HepG2 (cell line): Measurements from ENCODE around the gene DEPDC1B. TPM values are rescaled to one million over a fixed set of nuclear protein-coding genes. Genes with fewer than 3 reads are reported as not detected.
A peak's percentile ranks its signal among the peaks of the same experiment; 100 is the strongest.

Experiments
- AGO1 ChIP-seq: fragments of 200-400 bp; formaldehyde crosslinking; IDR thresholded peaks from 2 replicates; pipeline ENCODE4 v1.6.1; 2017; ENCODE audit warnings: mild to moderate bottlenecking, low read depth, low read length, moderate library complexity; ENCODE audit not compliant: poor library complexity, severe bottlenecking
- AKAP8 ChIP-seq: sonication (generic); formaldehyde crosslinking; IDR thresholded peaks from 2 replicates; pipeline ENCODE4 v1.5.1; 2020; ENCODE audit warnings: mild to moderate bottlenecking, missing genetic modification reagents
- ARNTL ChIP-seq: sonication (generic); formaldehyde crosslinking; IDR thresholded peaks from 2 replicates; pipeline ENCODE4 v1.4.0; 2020; ENCODE audit warnings: mild to moderate bottlenecking, missing genetic modification reagents
- BCL6 ChIP-seq: IDR thresholded peaks from 2 replicates; pipeline ENCODE4 v1.6.1; 2016; ENCODE audit warnings: missing genetic modification reagents, missing compliant biosample characterization
- CEBPB ChIP-seq: IDR thresholded peaks from 2 replicates; pipeline ENCODE4 v1.6.1; 2011; ENCODE audit warnings: low read depth, low read length, improper control_type of control experiment, borderline replicate concordance
- EHMT2 ChIP-seq: fragments of 200-600 bp; sonication (generic); IDR thresholded peaks from 2 replicates; pipeline ENCODE4 v1.7.0; 2017; ENCODE audit warnings: antibody characterized with exemption, low read depth, low read length, borderline replicate concordance
- GATAD2A ChIP-seq: IDR thresholded peaks from 2 replicates; pipeline ENCODE4 v1.6.1; 2016
- KDM2A ChIP-seq: sonication (generic); formaldehyde crosslinking; IDR thresholded peaks from 2 replicates; pipeline ENCODE4 v1.4.0; 2020; ENCODE audit warnings: low read depth, missing genetic modification reagents, borderline replicate concordance
- MIER3 ChIP-seq: IDR thresholded peaks from 2 replicates; pipeline ENCODE4 v1.6.1; 2016; ENCODE audit warnings: missing compliant biosample characterization, borderline replicate concordance
- NCOR1 ChIP-seq: fragments of 200-600 bp; sonication (generic); IDR thresholded peaks from 2 replicates; pipeline ENCODE4 v1.7.0; 2017; ENCODE audit warnings: antibody characterized with exemption, low read length, borderline replicate concordance
- NFIC ChIP-seq: IDR thresholded peaks from 2 replicates; pipeline ENCODE4 v1.6.1; 2012; ENCODE audit warnings: mild to moderate bottlenecking, low read length, inconsistent platforms
- PHF8 ChIP-seq: sonication (generic); formaldehyde crosslinking; IDR thresholded peaks from 2 replicates; pipeline ENCODE4 v1.5.0; 2020; ENCODE audit warnings: missing genetic modification reagents
- SMAD3 ChIP-seq: sonication (generic); formaldehyde crosslinking; IDR thresholded peaks from 2 replicates; pipeline ENCODE4 v1.4.0; 2020; ENCODE audit warnings: missing genetic modification reagents
- SMAD9 ChIP-seq: sonication (generic); formaldehyde crosslinking; IDR thresholded peaks from 2 replicates; pipeline ENCODE4 v1.5.1; 2020; ENCODE audit warnings: mild to moderate bottlenecking, missing genetic modification reagents
- STAT5B ChIP-seq: sonication (generic); formaldehyde crosslinking; IDR thresholded peaks from 2 replicates; pipeline ENCODE4 v1.4.0; 2020; ENCODE audit warnings: missing genetic modification reagents
- TGIF2 ChIP-seq: IDR thresholded peaks from 2 replicates; pipeline ENCODE4 v1.6.1; 2016; ENCODE audit warnings: control low read depth, missing compliant biosample characterization
- TP53 ChIP-seq: sonication (generic); formaldehyde crosslinking; conservative IDR thresholded peaks from 2 replicates; pipeline ENCODE4 v1.4.0; 2020; ENCODE audit warnings: missing genetic modification reagents
- ZNF12 ChIP-seq: sonication (generic); formaldehyde crosslinking; IDR thresholded peaks from 2 replicates; pipeline ENCODE4 v1.5.0; 2020; ENCODE audit warnings: missing genetic modification reagents
- ZNF124 ChIP-seq: sonication (generic); formaldehyde crosslinking; IDR thresholded peaks from 2 replicates; pipeline ENCODE4 v1.4.0; 2020; ENCODE audit warnings: missing genetic modification reagents
- ZNF3 ChIP-seq: IDR thresholded peaks from 2 replicates; pipeline ENCODE4 v1.7.0; 2017; ENCODE audit warnings: inconsistent platforms
- ZNF589 ChIP-seq: sonication (generic); formaldehyde crosslinking; conservative IDR thresholded peaks from 2 replicates; pipeline ENCODE4 v1.8.0; 2022; ENCODE audit warnings: mild to moderate bottlenecking, moderate library complexity, missing genetic modification reagents
- ZNF775 ChIP-seq: sonication (generic); formaldehyde crosslinking; IDR thresholded peaks from 2 replicates; pipeline ENCODE4 v1.4.0; 2020; ENCODE audit warnings: missing genetic modification reagents, mild to moderate bottlenecking, moderate library complexity, borderline replicate concordance
- polyA plus RNA-seq, 8 experiments: library from polyadenylated mRNA; depleted of rRNA in 3 of 8; stranded (reverse) in 7 of 8; unstranded in 1 of 8; fragments of >200 nt; fragmentation: Illumina TruSeq in 4 of 8; extraction: Trizol in 4 of 8; gene quantifications; 2 replicates each; pipeline versions ENCODE4 v1.2.1 to v1.2.3, GENCODE V29; 2011 to 2016; ENCODE audit warnings: low read depth in 4 of 8, missing spikeins in 1 of 8, mixed read lengths in 1 of 8; ENCODE audit not compliant: insufficient read depth in 1 of 8
- total RNA-seq, 5 experiments: library from RNA; depleted of rRNA; stranded (reverse); fragments of >200 nt; fragmentation: Illumina TruSeq; extraction: Trizol; gene quantifications; 2 replicates each; pipeline ENCODE4 v1.2.3, GENCODE V29; 2016; ENCODE audit warnings: low read depth in 1 of 5
- TF ChIP-seq, protein P1 (sequence below): sonication (generic); formaldehyde crosslinking; IDR thresholded peaks from 2 replicates; pipeline ENCODE4 v1.8.0; 2022; ENCODE audit warnings: mild to moderate bottlenecking, missing genetic modification reagents; ENCODE audit not compliant: insufficient replicate concordance
- TF ChIP-seq, protein P2 (sequence below): IDR thresholded peaks from 2 replicates; pipeline ENCODE4 v1.6.1; 2016; ENCODE audit warnings: low read depth
- TF ChIP-seq, protein P3 (sequence below): IDR thresholded peaks from 2 replicates; pipeline ENCODE4 v1.6.1; 2016; ENCODE audit warnings: control low read depth
- TF ChIP-seq, protein P4 (sequence below): sonication (generic); formaldehyde crosslinking; IDR thresholded peaks from 2 replicates; pipeline ENCODE4 v1.5.0; 2020; ENCODE audit warnings: mild to moderate bottlenecking, missing genetic modification reagents, moderate library complexity

Gene DEPDC1B
- total and polyA plus RNA-seq, 2 of the 13 experiments (the other 11 are each of a cell fraction or from before 2014, with no cell fraction given) = 29.5 to 51.3 TPM

DNA sequence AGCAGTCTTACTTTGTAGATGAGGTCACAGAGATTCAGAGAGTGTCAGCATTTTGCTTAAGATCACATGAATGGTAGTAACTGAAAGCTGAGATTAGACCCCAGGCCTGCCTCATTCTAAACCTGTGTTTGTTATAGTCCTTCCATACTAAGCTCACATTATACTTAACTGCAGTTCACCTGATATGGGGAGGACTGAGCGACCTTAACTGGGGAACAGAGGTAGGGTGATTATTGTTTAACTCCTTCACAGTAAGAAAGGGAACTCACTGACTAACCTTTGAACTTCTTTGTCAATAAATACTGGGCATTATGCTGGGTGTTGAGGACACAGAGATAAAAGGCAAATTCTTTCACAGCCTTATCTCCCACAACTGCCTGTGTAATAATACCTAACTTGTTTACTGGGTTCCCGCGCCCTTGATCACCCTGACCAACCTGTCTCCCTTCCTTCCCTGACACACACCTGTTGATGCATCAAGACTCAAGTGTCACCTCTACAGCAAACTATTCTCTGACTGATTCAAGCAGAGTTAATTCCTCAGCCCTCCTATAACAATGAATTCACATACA lies 27.2 kb downstream of the DEPDC1B start (continued):
- TF ChIP-seq, protein P1, sequence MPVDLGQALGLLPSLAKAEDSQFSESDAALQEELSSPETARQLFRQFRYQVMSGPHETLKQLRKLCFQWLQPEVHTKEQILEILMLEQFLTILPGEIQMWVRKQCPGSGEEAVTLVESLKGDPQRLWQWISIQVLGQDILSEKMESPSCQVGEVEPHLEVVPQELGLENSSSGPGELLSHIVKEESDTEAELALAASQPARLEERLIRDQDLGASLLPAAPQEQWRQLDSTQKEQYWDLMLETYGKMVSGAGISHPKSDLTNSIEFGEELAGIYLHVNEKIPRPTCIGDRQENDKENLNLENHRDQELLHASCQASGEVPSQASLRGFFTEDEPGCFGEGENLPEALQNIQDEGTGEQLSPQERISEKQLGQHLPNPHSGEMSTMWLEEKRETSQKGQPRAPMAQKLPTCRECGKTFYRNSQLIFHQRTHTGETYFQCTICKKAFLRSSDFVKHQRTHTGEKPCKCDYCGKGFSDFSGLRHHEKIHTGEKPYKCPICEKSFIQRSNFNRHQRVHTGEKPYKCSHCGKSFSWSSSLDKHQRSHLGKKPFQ = no peak
- TF ChIP-seq NCOR1 (peak; percentile 86; the same call in 1 of the 2 replicates), NFIC (peak; percentile 97), BCL6 (CRISPR knock-in tag) (peak; percentile 90), SMAD3 (CRISPR knock-in tag) (peak; percentile 67; the same call in 1 of the 2 replicates), CEBPB (peak; percentile 23; the same call in 1 of the 2 replicates), ZNF124 (CRISPR knock-in tag) (peak; percentile 80; the same call in 1 of the 2 replicates), ARNTL (peak; percentile 80), TP53 (CRISPR knock-in tag) (0 out of 2 replicates have a peak, but pooled peaks have one; percentile 35), EHMT2 (0 out of 2 replicates have a peak, but pooled peaks have one; percentile 57), TGIF2 (CRISPR knock-in tag) (peak; percentile 64; the same call in 1 of the 2 replicates), MIER3 (CRISPR knock-in tag) (peak; percentile 86; the same call in 1 of the 2 replicates), ZNF775 (CRISPR knock-in tag) (0 out of 2 replicates have a peak, but pooled peaks have one; percentile 88), KDM2A (CRISPR knock-in tag) (no peak), AGO1 (no peak), ZNF3 (CRISPR knock-in tag) (peak; percentile 63; the same call in 1 of the 2 replicates), GATAD2A (CRISPR knock-in tag) (peak; percentile 97), SMAD9 (CRISPR knock-in tag) (no peak), STAT5B (CRISPR knock-in tag) (0 out of 2 replicates have a peak, but pooled peaks have one; percentile 48), ZNF589 (0 out of 2 replicates have a peak, but pooled peaks have one; percentile 29), ZNF12 (CRISPR knock-in tag) (peak; percentile 55; the same call in 1 of the 2 replicates), AKAP8 (CRISPR knock-in tag) (peak; percentile 66; the same call in 1 of the 2 replicates), PHF8 (CRISPR knock-in tag) (no peak)
- TF ChIP-seq, protein P2, sequence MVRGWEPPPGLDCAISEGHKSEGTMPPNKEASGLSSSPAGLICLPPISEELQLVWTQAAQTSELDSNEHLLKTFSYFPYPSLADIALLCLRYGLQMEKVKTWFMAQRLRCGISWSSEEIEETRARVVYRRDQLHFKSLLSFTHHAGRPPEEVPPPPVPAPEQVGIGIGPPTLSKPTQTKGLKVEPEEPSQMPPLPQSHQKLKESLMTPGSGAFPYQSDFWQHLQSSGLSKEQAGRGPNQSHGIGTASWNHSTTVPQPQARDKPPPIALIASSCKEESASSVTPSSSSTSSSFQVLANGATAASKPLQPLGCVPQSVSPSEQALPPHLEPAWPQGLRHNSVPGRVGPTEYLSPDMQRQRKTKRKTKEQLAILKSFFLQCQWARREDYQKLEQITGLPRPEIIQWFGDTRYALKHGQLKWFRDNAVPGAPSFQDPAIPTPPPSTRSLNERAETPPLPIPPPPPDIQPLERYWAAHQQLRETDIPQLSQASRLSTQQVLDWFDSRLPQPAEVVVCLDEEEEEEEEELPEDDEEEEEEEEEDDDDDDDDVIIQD (CRISPR knock-in tag) = peak; percentile 70; the same call in 1 of the 2 replicates
- TF ChIP-seq, protein P3, sequence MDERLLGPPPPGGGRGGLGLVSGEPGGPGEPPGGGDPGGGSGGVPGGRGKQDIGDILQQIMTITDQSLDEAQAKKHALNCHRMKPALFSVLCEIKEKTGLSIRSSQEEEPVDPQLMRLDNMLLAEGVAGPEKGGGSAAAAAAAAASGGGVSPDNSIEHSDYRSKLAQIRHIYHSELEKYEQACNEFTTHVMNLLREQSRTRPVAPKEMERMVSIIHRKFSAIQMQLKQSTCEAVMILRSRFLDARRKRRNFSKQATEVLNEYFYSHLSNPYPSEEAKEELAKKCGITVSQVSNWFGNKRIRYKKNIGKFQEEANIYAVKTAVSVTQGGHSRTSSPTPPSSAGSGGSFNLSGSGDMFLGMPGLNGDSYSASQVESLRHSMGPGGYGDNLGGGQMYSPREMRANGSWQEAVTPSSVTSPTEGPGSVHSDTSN (CRISPR knock-in tag) = peak; percentile 38; the same call in 1 of the 2 replicates
- TF ChIP-seq, protein P4, sequence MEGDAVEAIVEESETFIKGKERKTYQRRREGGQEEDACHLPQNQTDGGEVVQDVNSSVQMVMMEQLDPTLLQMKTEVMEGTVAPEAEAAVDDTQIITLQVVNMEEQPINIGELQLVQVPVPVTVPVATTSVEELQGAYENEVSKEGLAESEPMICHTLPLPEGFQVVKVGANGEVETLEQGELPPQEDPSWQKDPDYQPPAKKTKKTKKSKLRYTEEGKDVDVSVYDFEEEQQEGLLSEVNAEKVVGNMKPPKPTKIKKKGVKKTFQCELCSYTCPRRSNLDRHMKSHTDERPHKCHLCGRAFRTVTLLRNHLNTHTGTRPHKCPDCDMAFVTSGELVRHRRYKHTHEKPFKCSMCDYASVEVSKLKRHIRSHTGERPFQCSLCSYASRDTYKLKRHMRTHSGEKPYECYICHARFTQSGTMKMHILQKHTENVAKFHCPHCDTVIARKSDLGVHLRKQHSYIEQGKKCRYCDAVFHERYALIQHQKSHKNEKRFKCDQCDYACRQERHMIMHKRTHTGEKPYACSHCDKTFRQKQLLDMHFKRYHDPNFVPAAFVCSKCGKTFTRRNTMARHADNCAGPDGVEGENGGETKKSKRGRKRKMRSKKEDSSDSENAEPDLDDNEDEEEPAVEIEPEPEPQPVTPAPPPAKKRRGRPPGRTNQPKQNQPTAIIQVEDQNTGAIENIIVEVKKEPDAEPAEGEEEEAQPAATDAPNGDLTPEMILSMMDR (CRISPR knock-in tag) = 0 out of 2 replicates have a peak, but pooled peaks have one; percentile 8
